Esophagus muscularis mucosa (tissue), 3 donors: ENCODE results near the gene ETV3.

Experiments used
- POLR2A ChIP-seq: fragments of 450-650 bp; IDR thresholded peaks from one replicate; pipeline ENCODE4 v1.6.1; 2017; ENCODE audit warnings: antibody characterized with exemption, moderate library complexity, mild to moderate bottlenecking, low read depth
- TF ChIP-seq, protein P1 (sequence below), 3 experiments: fragments of 200-600 bp in 2 of 3; fragments of 450-650 bp in 1 of 3; sonication (generic) in 2 of 3; IDR thresholded peaks; one replicate each; pipeline ENCODE4 v1.5.1; 2017 to 2019; ENCODE audit warnings: antibody characterized with exemption in 3 of 3, mild to moderate bottlenecking in 2 of 3, moderate library complexity in 1 of 3

DNA sequence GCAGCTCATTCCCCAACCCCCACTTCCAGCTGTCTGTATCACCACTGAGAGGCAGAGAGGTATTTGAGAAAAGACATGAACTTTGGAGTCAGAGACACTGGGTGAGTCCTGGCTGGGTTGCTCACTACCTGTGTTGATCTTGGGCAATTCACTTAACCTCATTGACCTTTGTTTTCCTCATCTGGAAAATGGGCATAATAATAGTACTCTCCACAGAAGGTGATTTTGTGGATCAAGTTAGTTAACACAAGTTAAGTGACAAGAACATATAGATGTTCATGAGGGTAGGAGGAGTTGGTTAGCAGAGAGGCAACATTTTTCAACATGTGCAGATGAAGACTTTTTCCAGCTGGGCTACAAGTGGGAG lies 21.5 kb downstream of the ETV3 start:
- TF ChIP-seq, protein P1, sequence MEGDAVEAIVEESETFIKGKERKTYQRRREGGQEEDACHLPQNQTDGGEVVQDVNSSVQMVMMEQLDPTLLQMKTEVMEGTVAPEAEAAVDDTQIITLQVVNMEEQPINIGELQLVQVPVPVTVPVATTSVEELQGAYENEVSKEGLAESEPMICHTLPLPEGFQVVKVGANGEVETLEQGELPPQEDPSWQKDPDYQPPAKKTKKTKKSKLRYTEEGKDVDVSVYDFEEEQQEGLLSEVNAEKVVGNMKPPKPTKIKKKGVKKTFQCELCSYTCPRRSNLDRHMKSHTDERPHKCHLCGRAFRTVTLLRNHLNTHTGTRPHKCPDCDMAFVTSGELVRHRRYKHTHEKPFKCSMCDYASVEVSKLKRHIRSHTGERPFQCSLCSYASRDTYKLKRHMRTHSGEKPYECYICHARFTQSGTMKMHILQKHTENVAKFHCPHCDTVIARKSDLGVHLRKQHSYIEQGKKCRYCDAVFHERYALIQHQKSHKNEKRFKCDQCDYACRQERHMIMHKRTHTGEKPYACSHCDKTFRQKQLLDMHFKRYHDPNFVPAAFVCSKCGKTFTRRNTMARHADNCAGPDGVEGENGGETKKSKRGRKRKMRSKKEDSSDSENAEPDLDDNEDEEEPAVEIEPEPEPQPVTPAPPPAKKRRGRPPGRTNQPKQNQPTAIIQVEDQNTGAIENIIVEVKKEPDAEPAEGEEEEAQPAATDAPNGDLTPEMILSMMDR (IDR thresholded peaks at IDR 0.05): no peak
- no peak for TF ChIP-seq POLR2A
